HUES64 (cell line): Measurements from ENCODE around the gene BLTP1.

Experiments used
- H3K27ac ChIP-seq: 2 replicates; pipeline ENCODE4 v1.7.0; 2013; ENCODE audit warnings: low read depth, low read length, inconsistent platforms
- H3K27me3 ChIP-seq: 2 replicates; pipeline ENCODE4 v1.6.1; 2013; ENCODE audit warnings: mild to moderate bottlenecking, low read length; ENCODE audit not compliant: insufficient read depth
- H3K36me3 ChIP-seq: 2 replicates; pipeline ENCODE4 v1.6.1; 2013; ENCODE audit warnings: mild to moderate bottlenecking, low read length; ENCODE audit not compliant: insufficient read depth
- H3K4me1 ChIP-seq: 2 replicates; pipeline ENCODE4 v1.6.1; 2013; ENCODE audit warnings: mild to moderate bottlenecking, low read length, moderate library complexity; ENCODE audit not compliant: insufficient read depth
- H3K4me3 ChIP-seq: 2 replicates; pipeline ENCODE4 v1.5.1; 2013; ENCODE audit warnings: mild to moderate bottlenecking, low read length, moderate library complexity
- H3K9ac ChIP-seq: 2 replicates; pipeline ENCODE4 v1.6.1; 2013; ENCODE audit warnings: mild to moderate bottlenecking, low read depth, low read length
- H3K9me3 ChIP-seq: 2 replicates; pipeline ENCODE4 v1.6.1; 2013; ENCODE audit warnings: low read depth, low read length; ENCODE audit not compliant: insufficient read depth
- WGBS: fragments of 150-250, 120-280 bp; methylation state at CpG from one replicate; pipeline ENCODE4 v1.1.7; 2013; ENCODE audit warnings: missing lambda C conversion rate; 5-methylcytosine and 5-hydroxymethylcytosine counted together

Gene BLTP1

DNA sequence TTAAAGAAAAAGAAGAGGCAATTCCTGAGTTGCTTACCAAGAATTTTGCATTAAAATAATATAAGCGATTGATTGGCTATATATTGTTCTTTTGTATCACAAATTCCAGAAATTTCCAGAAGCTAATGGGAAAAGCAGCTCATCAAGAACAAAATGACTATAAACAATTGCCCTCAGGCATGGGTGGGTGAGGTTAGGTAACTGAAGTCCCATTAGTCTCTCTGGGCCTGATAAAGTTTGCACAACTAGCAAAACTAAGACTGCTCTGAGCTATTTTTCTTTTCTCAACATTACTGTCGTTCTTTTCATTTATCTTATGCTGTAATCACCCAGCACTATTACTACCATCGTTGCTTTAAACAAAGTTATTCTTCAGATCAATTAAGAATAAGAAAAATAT lies 19.2 kb upstream of the BLTP1 start:
- no peaks in the 10 kb centered on the region for H3K9me3 ChIP-seq
- no peaks in the 10 kb centered on the region for H3K4me1 ChIP-seq
- H3K36me3 ChIP-seq: no peaks in the 10 kb centered on the region
- WGBS: 96% methylated on average over 2 of the region's 3 CpGs
- no peak overlapping the region for H3K9ac ChIP-seq
- H3K4me3 ChIP-seq: no peak overlapping the region
- H3K27ac ChIP-seq: no peak overlapping the region
- no peaks in the 10 kb centered on the region for H3K27me3 ChIP-seq

GRCh38 chr4:122139139-122139538 lies 13.0 kb upstream of the BLTP1 start:
- no peak overlapping the region for H3K9ac ChIP-seq
- WGBS: 89% methylated on average over 2 of the region's 3 CpGs

GRCh38 chr4:122140834-122141233 lies 11.3 kb upstream of the BLTP1 start:
- 95% methylated on average over 5 of the region's 5 CpGs for WGBS
- Histone ChIP-seq H3K4me1 (no peaks in the 10 kb centered on the region), H3K9me3 (no peaks in the 10 kb centered on the region), H3K9ac (no peak overlapping the region), H3K27ac (no peak overlapping the region), H3K4me3 (no peak overlapping the region), H3K36me3 (no peaks in the 10 kb centered on the region), H3K27me3 (no peaks in the 10 kb centered on the region)

More at GRCh38 chr4:122139139-122139538, 13.0 kb upstream of the BLTP1 start:
- no peak overlapping the region for H3K27ac ChIP-seq
- H3K9me3 ChIP-seq: no peaks in the 10 kb centered on the region
- H3K4me3 ChIP-seq: no peak overlapping the region
- no peaks in the 10 kb centered on the region for H3K36me3 ChIP-seq
- H3K27me3 ChIP-seq: no peaks in the 10 kb centered on the region
- H3K4me1 ChIP-seq: no peaks in the 10 kb centered on the region

- no peak overlapping the region for H3K9ac ChIP-seq
- WGBS: 100% methylated on average over 1 of the region's 1 CpG
- no peak overlapping the region for H3K27ac ChIP-seq
- H3K27me3 ChIP-seq: no peaks in the 10 kb centered on the region
- no peaks in the 10 kb centered on the region for H3K36me3 ChIP-seq
- no peak overlapping the region for H3K4me3 ChIP-seq
- H3K9me3 ChIP-seq: no peaks in the 10 kb centered on the region
- no peaks in the 10 kb centered on the region for H3K4me1 ChIP-seq
Measured at GRCh38 chr4:122142687-122143086, 9.4 kb upstream of the BLTP1 start.

DNA sequence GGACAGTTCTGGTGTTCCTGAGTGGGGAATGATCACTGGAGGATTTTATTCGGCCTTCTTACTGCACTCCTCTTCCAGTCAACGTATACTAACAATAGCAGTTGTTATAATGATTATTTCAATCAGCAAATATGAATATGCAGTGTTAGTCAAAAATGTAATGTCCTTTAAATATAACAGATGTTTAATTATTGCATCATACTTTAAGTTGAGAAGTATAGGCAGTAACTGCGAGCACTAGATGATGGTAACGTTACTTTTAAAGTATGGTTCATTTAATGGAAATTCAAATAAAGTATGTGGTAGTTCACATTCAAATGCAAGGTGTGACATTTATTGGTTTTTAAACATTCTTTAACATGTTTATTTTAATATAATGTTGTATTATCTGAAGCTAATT lies 5.5 kb upstream of the BLTP1 start:
- no peak overlapping the region for H3K27ac ChIP-seq
- H3K36me3 ChIP-seq: no peaks in the 10 kb centered on the region
- H3K27me3 ChIP-seq: no peaks in the 10 kb centered on the region
- 96% methylated on average over 2 of the region's 4 CpGs for WGBS
- no peaks in the 10 kb centered on the region; the same call in 1 of the 2 replicates for H3K4me1 ChIP-seq
- no peak overlapping the region for H3K4me3 ChIP-seq
- no peaks in the 10 kb centered on the region for H3K9me3 ChIP-seq
- no peak overlapping the region for H3K9ac ChIP-seq

DNA sequence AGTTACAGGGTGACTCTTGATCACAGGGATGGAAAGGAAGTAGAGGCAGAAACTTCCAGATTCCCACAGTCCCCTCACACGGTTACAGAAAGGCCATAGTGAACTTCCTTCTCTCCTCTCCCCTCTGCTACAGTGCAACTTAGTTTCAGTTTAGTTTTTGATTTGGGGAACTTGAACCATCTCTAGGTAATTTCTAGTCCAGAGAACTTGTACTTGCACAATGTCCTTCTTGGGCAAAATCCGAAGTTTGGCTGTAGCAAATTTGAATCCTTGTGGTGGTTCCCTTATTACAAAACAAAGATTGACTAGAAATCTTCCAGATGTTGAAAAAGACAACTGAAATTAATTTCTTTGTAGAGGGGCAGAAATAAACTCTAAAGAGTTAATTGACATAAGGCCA lies 1.2 kb upstream of the BLTP1 start:
- Histone ChIP-seq H3K27me3 (no peaks in the 10 kb centered on the region), H3K36me3 (peaks cover 12% of the 10 kb centered on the region), H3K4me1 (peaks cover 6% of the 10 kb centered on the region), H3K9me3 (no peaks in the 10 kb centered on the region), H3K4me3 (0 out of 2 replicates have a peak overlapping the region, but pooled peaks have one; percentile 93), H3K27ac (no peak overlapping the region), H3K9ac (no peak overlapping the region)
- WGBS: 87% methylated on average over 2 of the region's 2 CpGs

DNA sequence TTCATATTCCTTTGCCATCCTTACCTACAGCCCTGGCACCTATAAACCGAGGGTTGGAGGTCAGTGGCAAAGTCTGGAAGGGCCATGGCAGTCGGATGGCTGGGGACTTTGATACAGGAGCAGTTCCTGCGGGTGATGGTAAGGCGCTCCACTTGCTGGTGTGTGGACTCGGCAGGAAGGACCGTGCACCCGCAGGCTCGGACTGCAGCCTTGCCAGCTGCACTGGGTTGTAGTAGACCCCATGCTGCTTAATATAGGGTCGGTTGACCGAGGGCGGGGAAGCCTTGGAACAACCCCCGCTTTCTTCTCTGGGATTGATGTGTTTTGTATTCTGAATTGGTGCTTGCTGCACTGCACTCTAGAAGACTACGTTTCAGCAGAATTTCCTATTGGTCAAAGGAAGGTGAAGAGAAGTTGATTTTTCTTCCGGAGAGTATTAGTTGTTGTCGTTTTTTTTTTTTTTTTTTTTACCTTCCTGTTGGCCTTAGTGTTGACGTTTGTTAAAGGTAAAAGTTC lies 638 bp downstream of the BLTP1 start:
- H3K27ac ChIP-seq: peak overlapping the region; percentile 63; the same call in 1 of the 2 replicates
- peaks cover 28% of the 10 kb centered on the region for H3K36me3 ChIP-seq
- H3K4me1 ChIP-seq: peaks cover 6% of the 10 kb centered on the region
- 0 out of 2 replicates have a peak, but pooled peaks cover 4% of the 10 kb centered on the region for H3K9me3 ChIP-seq
- peak overlapping the region; percentile 73 for H3K9ac ChIP-seq
- no peaks in the 10 kb centered on the region for H3K27me3 ChIP-seq
- peak overlapping the region; percentile 93 for H3K4me3 ChIP-seq
- 2% methylated on average over 16 of the region's 16 CpGs for WGBS

DNA sequence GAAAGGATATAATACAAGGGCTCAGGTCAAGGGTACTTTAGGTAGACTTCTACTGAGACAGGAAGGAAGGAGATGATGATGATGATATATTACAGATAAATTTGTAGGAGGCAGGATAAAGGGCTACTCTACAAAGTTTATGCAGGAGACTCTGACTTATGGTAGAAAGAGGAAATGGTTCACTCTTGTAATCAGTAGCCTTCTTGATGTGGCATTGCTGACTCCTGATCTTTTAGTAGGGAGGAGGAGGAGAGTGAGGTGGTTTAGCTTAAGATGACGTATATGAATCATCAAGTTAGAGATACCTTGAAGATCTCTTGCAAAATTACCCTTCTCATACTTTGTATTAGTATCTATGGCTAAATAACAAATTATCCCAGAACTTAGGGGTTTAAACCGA lies 4.7 kb downstream of the BLTP1 start:
- Histone ChIP-seq H3K27ac (no peak overlapping the region), H3K4me3 (no peak overlapping the region), H3K9me3 (0 out of 2 replicates have a peak, but pooled peaks cover 4% of the 10 kb centered on the region), H3K9ac (no peak overlapping the region), H3K4me1 (peaks cover 6% of the 10 kb centered on the region), H3K27me3 (no peaks in the 10 kb centered on the region), H3K36me3 (peaks cover 28% of the 10 kb centered on the region)
- WGBS: 92% methylated on average over 1 of the region's 2 CpGs

DNA sequence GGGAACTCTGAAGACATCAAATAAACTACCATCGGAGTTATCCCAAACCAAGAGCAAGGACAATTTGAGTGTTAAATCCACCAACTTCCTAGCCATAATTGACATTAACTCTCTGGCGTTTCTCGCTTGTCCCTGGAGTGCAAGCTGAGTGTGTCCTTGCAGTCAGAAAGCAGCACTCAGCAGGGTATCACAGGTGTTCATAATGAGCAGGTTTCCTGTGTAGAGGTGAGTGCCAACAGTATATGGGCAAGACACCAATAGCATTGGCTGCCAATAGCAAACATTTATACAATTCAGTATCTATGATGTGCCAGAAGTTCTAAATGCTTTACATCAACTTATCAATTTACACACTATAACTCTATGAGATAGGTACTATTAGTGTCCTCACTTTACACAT lies 11.2 kb downstream of the BLTP1 start:
- 93% methylated on average over 3 of the region's 3 CpGs for WGBS
- Histone ChIP-seq H3K27ac (no peak overlapping the region), H3K36me3 (no peaks in the 10 kb centered on the region), H3K9me3 (no peaks in the 10 kb centered on the region), H3K27me3 (no peaks in the 10 kb centered on the region), H3K4me3 (no peak overlapping the region), H3K4me1 (no peaks in the 10 kb centered on the region), H3K9ac (no peak overlapping the region)

- H3K9ac ChIP-seq: no peak overlapping the region
- H3K4me1 ChIP-seq: no peaks in the 10 kb centered on the region
- no peaks in the 10 kb centered on the region for H3K36me3 ChIP-seq
- no peaks in the 10 kb centered on the region for H3K9me3 ChIP-seq
- no peak overlapping the region for H3K27ac ChIP-seq
- no CpG with 5 or more reads among the region's 1 CpG for WGBS
- H3K4me3 ChIP-seq: no peak overlapping the region
- no peaks in the 10 kb centered on the region for H3K27me3 ChIP-seq
Measured at GRCh38 chr4:122163767-122164166, 11.6 kb downstream of the BLTP1 start.

GRCh38 chr4:122167369-122167768 lies 15.2 kb downstream of the BLTP1 start:
- WGBS: 93% methylated on average over 4 of the region's 4 CpGs
- Histone ChIP-seq H3K4me3 (no peak overlapping the region), H3K36me3 (no peaks in the 10 kb centered on the region), H3K9me3 (no peaks in the 10 kb centered on the region), H3K9ac (no peak overlapping the region), H3K27me3 (no peaks in the 10 kb centered on the region), H3K4me1 (no peaks in the 10 kb centered on the region), H3K27ac (no peak overlapping the region)

- no peak overlapping the region for H3K27ac ChIP-seq
- peaks cover 9% of the 10 kb centered on the region; the same call in 1 of the 2 replicates for H3K36me3 ChIP-seq
- WGBS: no CpG with 5 or more reads among the region's 1 CpG
Measured at GRCh38 chr4:122170775-122171174, 18.6 kb downstream of the BLTP1 start.

More at GRCh38 chr4:122170775-122171174, 18.6 kb downstream of the BLTP1 start:
- Histone ChIP-seq H3K27me3 (no peaks in the 10 kb centered on the region), H3K9me3 (no peaks in the 10 kb centered on the region), H3K4me1 (no peaks in the 10 kb centered on the region), H3K9ac (no peak overlapping the region), H3K4me3 (no peak overlapping the region)
